AG04450 (cell line): ENCODE results near the gene SPATA1. TPM values are rescaled to one million over a fixed set of nuclear protein-coding genes. Genes with fewer than 3 reads are reported as not detected.

Experiments
- CTCF ChIA-PET: fragments of 300-600, 350-600 bp; formaldehyde crosslinking; extraction: SDS; loops from one replicate; lab custom pipeline; 2022; ENCODE audit warnings: antibody characterized with exemption, inconsistent platforms; lab: Charles Lee
- POLR2A ChIA-PET: fragments of 350-600 bp; formaldehyde crosslinking; extraction: SDS; loops from one replicate; lab custom pipeline; 2021; ENCODE audit warnings: antibody characterized with exemption, inconsistent platforms; lab: Yijun Ruan, JAX
- DNase-seq: peaks from one replicate; pipeline ENCODE4 v3.0.0-alpha.2; 2011; ENCODE audit warnings: low read depth, low spot score
- H3K27ac ChIP-seq: one replicate; pipeline ENCODE4 v1.5.1; 2012; ENCODE audit warnings: low read depth, low read length, control low read depth
- H3K27me3 ChIP-seq: one replicate; pipeline ENCODE4 v1.6.0; 2012; ENCODE audit warnings: low read length; ENCODE audit not compliant: control insufficient read depth, insufficient read depth
- H3K4me3 ChIP-seq: 2 replicates; pipeline ENCODE4 v1.5.1; 2011; ENCODE audit warnings: mild to moderate bottlenecking, low read depth, low read length, control low read depth
- H3K9me3 ChIP-seq: 2 replicates; pipeline ENCODE4 v1.5.1; 2012; ENCODE audit warnings: low read length; ENCODE audit not compliant: control insufficient read depth, insufficient read depth
- CTCF ChIP-seq: IDR thresholded peaks from 2 replicates; pipeline ENCODE4 v1.5.1; 2011; ENCODE audit warnings: low read depth, low read length, control low read depth, inconsistent platforms
- polyA plus RNA-seq: library from polyadenylated mRNA; depleted of rRNA; stranded (reverse); fragments of >200 nt; gene quantifications from 2 replicates; pipeline ENCODE4 v1.2.3, GENCODE V29; 2011

SPATA1 gene
- polyA plus RNA-seq, 1 experiment: 0.81 TPM

GRCh38 chr1:84540759-84541158 is 34.6 kb downstream of the SPATA1 start:
- DNase-seq: no peak

DNA sequence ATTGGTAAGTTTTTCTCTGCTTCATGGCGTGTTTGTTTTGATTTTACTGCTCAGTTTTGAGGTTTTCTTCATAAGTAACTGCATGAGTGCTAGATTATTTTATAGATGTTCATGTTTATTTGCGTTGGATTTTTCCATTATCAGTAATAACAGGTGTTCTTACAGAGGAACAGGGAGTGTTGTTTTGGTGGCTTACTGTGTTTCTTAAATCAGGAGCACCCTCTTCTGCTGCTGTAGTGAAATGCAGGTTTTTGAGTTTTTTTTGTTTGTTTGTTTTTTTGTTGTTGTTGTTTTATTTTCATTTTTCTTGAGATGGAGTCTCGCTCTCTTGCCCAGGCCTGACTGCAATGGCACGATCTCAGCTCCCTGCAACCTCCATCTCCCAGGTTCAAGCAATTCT is 35.5 kb downstream of the SPATA1 start:
- Histone ChIP-seq H3K27ac (no peak overlapping the region), H3K27me3 (no peaks in the 10 kb centered on the region), H3K4me3 (no peak overlapping the region), H3K9me3 (no peaks in the 10 kb centered on the region)
- ChIA-PET POLR2A (no interaction called here), CTCF (interaction anchor here (0.6 to 1.8 kb wide), 2 partner anchors 9 to 59 kb away, joined by 3 to 4 read pairs; no protein-coding TSS in a partner anchor)
- no peak for TF ChIP-seq CTCF
- DNase-seq: no peak

More at GRCh38 chr1:84540759-84541158, 34.6 kb downstream of the SPATA1 start:
- H3K27ac ChIP-seq: no peak overlapping the region
- no peak overlapping the region for H3K4me3 ChIP-seq
- no peak for TF ChIP-seq CTCF
- H3K9me3 ChIP-seq: no peaks in the 10 kb centered on the region
- CTCF ChIA-PET: no interaction called here
- POLR2A ChIA-PET: no interaction called here
- H3K27me3 ChIP-seq: no peaks in the 10 kb centered on the region

GRCh38 chr1:84550826-84551225 is 44.6 kb downstream of the SPATA1 start:
- H3K27me3 ChIP-seq: no peaks in the 10 kb centered on the region
- POLR2A ChIA-PET: no interaction called here
- CTCF ChIA-PET: interaction anchor here (1.4 kb wide), 1 partner anchor 8 kb away, joined by 4 read pairs; no protein-coding TSS in a partner anchor
- no peak overlapping the region for H3K4me3 ChIP-seq
- no peak for DNase-seq
- H3K9me3 ChIP-seq: no peaks in the 10 kb centered on the region
- H3K27ac ChIP-seq: no peak overlapping the region
- no peak for TF ChIP-seq CTCF

GRCh38 chr1:84569216-84569615 is 63.0 kb downstream of the SPATA1 start:
- H3K9me3 ChIP-seq: no peaks in the 10 kb centered on the region
- H3K27me3 ChIP-seq: no peaks in the 10 kb centered on the region
- POLR2A ChIA-PET: no interaction called here
- H3K4me3 ChIP-seq: no peak overlapping the region
- CTCF ChIA-PET: no interaction called here
- DNase-seq: no peak
- no peak overlapping the region for H3K27ac ChIP-seq
- no peak for TF ChIP-seq CTCF

DNA sequence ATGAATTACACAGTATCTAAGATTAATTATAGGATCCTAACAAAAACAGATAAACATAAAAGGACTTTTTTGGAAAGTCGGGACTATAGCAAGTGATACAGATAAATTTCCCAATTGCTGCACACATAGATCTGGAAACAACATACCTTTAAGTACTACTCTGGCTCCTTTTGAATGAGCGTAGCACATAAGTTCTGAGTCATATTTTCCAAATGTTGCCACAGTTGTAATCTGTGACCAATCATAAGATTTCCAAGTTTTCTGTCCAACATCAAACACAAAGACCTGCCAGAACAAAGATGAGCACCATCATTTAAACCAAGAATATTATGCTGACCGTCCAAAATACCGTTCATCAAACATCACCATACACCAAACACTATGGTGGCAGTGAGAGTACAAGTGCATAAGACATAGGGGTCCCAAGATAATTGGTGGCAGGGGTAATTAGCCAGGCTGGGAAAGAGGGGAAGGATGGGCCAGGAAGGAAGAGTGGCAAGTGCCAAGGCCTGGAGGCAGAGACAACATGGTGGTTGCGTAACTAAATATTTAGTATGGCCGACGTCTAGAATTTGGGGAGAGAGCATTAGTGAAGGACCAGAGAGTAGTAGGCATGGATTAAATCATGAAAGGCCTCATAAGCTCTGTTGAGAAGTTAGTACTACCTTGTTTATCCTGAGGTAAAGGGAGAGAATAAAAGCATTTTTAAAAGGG is 64.4 kb downstream of the SPATA1 start:
- CTCF ChIA-PET: no interaction called here
- no peak for TF ChIP-seq CTCF
- no peak for DNase-seq

More for the DNA sequence above, 64.4 kb downstream of the SPATA1 start:
- Histone ChIP-seq H3K27ac (no peak overlapping the region), H3K27me3 (no peaks in the 10 kb centered on the region), H3K4me3 (no peak overlapping the region), H3K9me3 (no peaks in the 10 kb centered on the region)
- POLR2A ChIA-PET: no interaction called here
